ENCODE data around the gene CDON.

Gene CDON

DNA sequence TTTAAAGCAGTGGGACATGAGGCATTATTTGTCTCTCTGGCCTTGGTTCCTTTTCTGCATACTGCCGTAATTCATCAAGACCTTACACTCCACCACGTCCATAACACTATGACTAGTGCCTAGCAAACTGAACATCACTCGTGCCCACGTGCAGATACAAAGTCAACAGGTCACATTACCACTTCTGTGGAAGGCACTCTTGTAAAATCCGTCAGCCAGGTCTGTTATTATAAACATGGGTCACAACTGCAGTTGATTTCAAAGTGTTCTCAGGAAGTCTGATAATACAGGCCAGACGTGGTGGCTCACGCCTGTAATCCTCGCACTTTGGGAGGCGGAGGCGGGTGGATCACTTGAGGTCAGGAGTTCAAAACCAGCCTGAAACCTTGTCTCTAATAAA, 102.7 kb downstream of the CDON start:
- DNase-seq (ENCODE audit: extremely low read depth in 1 of 2, low read depth in 1 of 2), result no peak

- no peak for DNase-seq (ENCODE audit: extremely low read depth in 1 of 2, low read depth in 1 of 2)
These were observed 103.2 kb downstream of the CDON start for GRCh38 chr11:125959511-125959910.

GRCh38 chr11:125958872-125959400, 103.7 kb downstream of the CDON start:
- no peak for DNase-seq (ENCODE audit: extremely low read depth in 1 of 2, low read depth in 1 of 2)

GRCh38 chr11:125957618-125958332, 104.9 kb downstream of the CDON start:
- DNase-seq (ENCODE audit: extremely low read depth in 1 of 2, low read depth in 1 of 2), result no peak

DNA sequence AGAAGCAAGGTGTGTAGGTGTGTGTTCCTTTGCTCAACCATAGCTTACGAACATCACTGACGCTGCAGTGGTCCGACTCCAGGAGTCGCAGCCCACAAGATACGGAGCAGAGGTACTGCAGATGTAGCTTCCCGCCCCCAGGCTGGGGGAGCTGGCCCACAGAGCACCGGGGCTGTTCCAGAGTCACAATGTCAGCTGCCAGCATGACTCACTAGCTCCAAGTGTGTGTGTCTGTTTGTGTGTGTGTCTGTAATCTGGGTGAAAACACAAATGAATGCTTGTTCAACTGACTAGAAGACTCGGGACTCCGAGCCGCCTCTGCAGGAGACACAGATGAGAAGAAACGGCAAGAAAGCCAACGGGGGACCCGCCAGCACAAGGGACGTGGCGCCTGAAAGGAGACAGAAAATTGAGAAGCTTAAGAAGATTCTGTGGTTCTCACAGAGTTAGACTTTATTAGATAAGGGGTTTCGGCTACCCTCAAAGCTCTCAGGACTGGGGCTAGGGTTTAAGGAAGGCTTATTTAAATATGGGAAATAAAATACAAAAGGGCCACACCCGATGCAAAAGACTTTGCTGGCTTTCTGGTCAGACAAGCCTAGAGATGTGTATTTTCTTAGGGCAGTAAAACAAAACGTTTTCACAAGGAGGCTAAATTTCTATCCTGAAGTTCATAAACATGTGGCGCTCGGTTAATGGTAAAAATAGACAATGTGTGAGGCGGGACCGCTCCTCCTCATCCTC, 106.1 kb downstream of the CDON start:
- no peak for DNase-seq (ENCODE audit: extremely low read depth in 1 of 2, low read depth in 1 of 2)

DNA sequence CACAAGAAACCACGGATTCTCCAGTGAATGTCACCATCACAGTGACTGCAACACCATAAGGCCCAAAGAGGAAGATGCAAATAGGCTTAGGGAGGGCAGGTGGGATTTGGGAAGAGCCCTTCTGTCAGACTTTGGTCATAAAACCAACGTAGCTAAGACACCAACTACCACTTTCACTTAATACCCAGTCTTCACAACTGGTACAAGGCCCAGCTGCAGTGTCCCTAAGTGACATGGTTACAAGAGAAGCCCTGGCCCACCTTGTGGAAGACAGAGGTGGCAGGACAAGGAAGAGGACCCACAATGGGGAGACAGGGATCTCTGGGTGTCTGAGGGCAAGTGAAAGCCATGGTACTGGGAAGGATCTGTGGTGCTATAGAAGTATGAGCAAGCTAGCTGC, 106.8 kb downstream of the CDON start:
- DNase-seq (ENCODE audit: extremely low read depth in 1 of 2, low read depth in 1 of 2), result no peak

- DNase-seq (ENCODE audit: extremely low read depth in 1 of 2, low read depth in 1 of 2), result no peak
These were observed 107.6 kb downstream of the CDON start for GRCh38 chr11:125954945-125955640.

DNA sequence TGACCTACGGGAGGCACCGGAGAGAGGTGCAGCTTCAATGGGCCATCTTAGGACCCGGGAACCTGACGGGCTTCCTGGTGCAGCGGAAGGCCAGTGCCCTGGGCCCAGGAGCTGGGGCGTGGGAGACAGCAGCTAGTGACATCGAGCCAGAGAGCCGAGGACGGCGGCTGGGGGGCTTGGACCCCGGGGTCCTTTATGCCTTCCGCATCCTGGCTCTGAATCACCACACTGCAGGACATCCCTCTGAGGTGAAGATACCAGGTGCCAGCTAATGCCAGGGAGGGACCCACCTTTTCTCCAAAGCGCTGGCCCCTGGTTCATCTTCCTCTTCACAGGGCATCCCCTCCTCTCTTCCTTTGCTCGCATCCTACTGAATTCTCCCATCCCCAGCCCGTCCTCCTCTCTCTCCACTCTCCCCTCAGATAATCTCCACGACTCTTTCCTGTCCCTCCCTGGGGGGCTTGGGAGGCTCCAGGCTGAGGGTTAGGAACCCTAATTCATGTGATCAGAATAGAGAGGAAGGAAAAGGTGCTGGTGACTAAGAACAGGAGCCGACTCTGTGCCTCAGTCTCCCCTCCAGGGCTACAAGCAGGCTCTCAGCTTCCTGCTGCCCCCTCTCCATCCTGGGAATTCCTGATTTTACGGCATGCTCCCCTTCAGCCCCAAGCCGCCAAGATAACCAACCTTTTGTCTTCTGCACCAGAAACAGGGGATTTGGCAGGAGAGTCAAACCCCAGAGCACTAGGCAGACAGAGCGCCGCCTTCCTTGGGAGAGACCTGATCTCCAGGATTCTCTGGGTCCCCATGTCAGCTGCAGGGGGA, 108.3 kb downstream of the CDON start:
- DNase-seq (ENCODE audit: extremely low read depth in 1 of 2, low read depth in 1 of 2), result no peak

DNA sequence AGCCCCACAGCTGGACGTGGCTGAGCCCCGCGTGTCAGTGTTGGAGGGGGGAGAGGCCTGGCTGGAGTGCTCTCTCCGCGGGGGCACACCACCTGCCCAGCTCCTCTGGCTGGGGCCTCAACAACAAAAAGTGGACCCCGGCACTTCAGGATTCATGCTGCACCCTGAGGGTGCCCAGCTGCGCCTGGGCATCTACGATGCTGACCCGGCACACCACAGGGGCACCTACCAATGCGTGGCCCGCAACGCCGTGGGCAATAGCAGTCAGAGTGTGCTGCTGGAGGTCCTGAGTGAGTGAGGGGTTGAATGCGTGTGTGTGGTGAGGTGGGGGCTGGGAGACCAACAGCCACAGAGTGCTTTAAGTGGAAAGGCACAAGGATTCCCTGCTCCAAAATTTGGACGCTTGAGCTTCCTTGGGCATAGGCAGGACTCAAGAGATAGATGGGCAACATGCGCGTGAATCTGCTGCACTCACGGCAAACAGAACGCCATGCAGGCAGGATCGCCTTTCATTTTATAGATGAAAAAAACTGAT, 109.2 kb downstream of the CDON start:
- DNase-seq (ENCODE audit: extremely low read depth in 1 of 2, low read depth in 1 of 2), result no peak

GRCh38 chr11:125952973-125953372, 109.7 kb downstream of the CDON start:
- DNase-seq (ENCODE audit: extremely low read depth in 1 of 2, low read depth in 1 of 2), result no peak

DNA sequence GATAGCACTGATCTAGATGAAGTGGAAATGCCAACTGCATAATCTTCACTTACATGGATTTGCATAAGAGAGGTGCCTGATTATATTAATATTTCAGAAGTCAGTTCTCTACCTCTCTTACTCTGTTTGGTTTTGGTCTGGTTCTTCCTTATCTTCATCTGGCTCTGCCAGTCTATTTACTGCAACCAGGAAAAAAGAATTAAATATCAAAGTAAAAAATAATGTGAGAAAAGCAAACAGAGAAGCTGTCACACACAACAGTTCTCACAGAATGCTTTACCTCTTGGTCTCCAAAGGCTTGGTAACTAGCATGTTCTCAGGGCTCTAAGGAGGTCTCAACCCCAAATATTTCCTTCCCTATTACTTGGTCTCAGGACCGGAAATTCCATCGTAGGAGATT, 110.1 kb downstream of the CDON start:
- DNase-seq (ENCODE audit: extremely low read depth in 1 of 2, low read depth in 1 of 2), result no peak

GRCh38 chr11:125951731-125952130, 110.9 kb downstream of the CDON start:
- no peak for DNase-seq (ENCODE audit: extremely low read depth in 1 of 2, low read depth in 1 of 2)

DNA sequence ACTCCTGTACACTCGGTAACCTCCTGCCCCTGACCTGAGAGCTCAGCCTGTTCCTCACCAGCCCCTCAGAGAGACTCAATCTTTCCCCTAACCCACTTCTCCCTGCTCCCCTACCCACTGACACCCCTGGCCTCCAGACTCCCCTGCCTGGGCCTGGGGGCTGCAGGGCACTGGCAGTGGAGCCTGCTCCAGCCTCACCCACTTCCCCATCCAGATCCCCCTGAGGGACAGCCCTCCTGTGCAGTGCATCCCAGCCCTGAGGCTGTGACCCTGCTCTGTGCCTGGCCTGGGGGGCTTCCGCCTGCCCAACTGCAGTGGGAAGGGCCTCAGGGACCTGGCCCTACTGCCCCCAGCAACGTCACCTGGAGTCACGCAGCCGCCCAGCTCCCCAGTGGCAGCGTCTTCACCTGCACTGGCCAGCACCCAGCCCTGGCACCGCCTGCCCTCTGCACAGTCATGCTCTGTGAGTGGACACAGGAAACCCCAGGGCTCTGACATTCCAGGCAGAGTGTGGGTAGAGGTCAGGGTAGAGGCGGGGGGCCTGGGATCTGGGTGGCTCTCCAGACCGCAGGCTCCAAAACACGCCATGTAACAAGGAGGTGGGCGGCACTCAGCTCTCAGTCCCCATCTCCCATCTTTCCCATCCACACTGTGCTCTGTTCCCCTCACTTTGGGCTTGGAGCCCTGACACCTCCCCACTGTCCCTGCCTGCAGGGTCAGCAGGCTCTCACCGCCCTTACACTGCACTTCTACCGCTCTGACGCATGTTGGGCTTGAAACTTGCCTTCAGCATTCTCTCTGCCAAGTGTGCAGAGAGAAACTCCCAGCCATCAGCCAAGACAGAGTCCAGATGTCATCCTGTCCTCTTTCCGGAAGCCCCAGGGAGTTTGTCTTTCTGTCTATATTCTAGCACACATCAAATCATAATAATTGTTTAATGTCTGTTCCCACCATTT, 111.7 kb downstream of the CDON start:
- no peak for DNase-seq (ENCODE audit: extremely low read depth in 1 of 2, low read depth in 1 of 2)

GRCh38 chr11:125950178-125950490, 112.5 kb downstream of the CDON start:
- no peak for DNase-seq (ENCODE audit: extremely low read depth in 1 of 2, low read depth in 1 of 2)

GRCh38 chr11:125949271-125950177, 113.1 kb downstream of the CDON start:
- no peak for DNase-seq (ENCODE audit: extremely low read depth in 1 of 2, low read depth in 1 of 2)

DNA sequence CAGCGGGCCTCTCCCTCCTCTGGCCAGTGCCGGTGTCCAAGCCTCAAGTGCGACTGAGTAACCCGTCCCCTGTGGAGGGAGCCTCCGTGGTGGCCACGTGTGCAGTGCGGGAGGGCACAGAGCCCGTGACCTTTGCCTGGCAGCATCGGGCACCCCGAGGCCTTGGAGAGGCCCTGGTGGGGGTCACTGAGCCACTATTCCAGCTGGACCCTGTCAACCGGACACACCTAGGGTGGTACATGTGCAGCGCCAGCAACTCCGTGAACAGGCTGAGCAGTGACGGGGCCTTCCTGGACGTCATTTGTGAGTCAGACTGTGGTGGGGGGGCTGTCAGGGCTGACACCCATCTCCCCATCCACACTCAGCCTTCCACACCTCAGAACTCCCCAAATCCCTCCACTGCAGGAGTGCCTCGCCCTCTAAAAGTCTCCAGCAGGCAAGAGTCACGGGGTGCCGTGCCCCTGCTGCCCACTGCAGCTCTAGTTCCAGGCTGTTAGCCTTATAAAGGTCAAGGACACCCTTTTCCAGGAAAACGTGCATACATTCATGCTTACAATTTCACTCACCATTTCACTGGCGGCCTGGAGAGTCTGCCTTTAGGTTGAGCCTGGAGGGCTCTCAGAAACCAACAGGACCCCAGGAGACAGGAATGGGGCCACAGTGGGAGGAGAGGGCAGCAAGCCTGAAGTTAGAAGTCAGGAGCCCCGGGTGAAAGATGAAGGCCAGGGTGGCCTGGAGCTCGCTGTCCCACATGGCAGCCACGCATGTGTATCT, 114.2 kb downstream of the CDON start:
- DNase-seq (ENCODE audit: extremely low read depth in 1 of 2, low read depth in 1 of 2), result no peak

- no peak for DNase-seq (ENCODE audit: extremely low read depth in 1 of 2, low read depth in 1 of 2)
These were observed 115.0 kb downstream of the CDON start for GRCh38 chr11:125947419-125948277.

All from stimulated activated CD8-positive, alpha-beta memory T cell treated with anti-CD3 and anti-CD28 coated beads, Interleukin-7, amount 100 ng/mL, for 48 hours (primary cell).